Gastroesophageal sphincter (tissue), 3 donors: ENCODE measurements around the gene C3orf20.

Experiments
- CTCF ChIP-seq, 4 experiments: fragments of 200-600 bp in 2 of 4; fragments of 450-650 bp in 2 of 4; sonication (generic) in 1 of 4; IDR thresholded peaks; one replicate each; pipeline ENCODE4 v1.5.1; 2017 to 2019; ENCODE audit warnings: antibody characterized with exemption in 4 of 4, mild to moderate bottlenecking in 2 of 4, moderate library complexity in 2 of 4
- POLR2A ChIP-seq, 2 donors: fragments of 450-650 bp; IDR thresholded peaks; one replicate each; pipeline ENCODE4 v1.6.1; 2017; ENCODE audit warnings: antibody characterized with exemption in 2 of 2, mild to moderate bottlenecking in 2 of 2, moderate library complexity in 1 of 2
- POLR2AphosphoS5 ChIP-seq: sonication (generic); formaldehyde crosslinking; IDR thresholded peaks from one replicate; pipeline ENCODE4 v1.6.1; 2017; ENCODE audit warnings: antibody characterized with exemption

GRCh38 chr3:14757153-14757700 is 82.3 kb downstream of the C3orf20 start:
- TF ChIP-seq CTCF (IDR thresholded peaks at IDR 0.05) (no peak), POLR2AphosphoS5 (no peak), POLR2A (IDR thresholded peaks at IDR 0.05) (no peak)
